HG03196 (cell line): ENCODE results near the gene MIA3.
A peak's percentile ranks its signal among the peaks of the same experiment; 100 is the strongest.
"Not testable (repeated sequence)": the region's sequence is repeated elsewhere in the genome, so short reads cannot be mapped to it uniquely, and the experiment has no call there.

Experiments used
- ATAC-seq: cut with Tn5 transposase; IDR thresholded peaks from one replicate; pipeline ENCODE4 v1.9.1; 2021; ENCODE audit not compliant: unreplicated experiment

MIA3 gene

DNA sequence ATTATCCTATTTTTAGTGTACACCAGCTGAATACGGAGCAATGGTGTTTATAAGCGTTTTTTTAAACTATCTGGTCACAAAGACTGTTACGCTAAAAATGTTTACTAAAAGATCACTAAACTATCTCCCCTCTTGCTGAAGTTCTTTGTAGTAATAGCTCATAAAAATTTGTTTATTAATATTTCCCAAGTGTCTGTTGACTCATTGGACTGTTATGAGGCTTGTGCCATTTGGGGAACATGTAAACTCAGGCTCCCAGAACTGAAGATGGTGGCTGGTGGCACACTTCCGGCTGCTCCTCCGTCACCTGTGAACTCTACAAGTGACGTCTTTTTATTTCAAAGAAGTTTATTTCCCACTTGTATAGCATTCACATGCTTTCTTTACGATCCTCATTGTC, 48.1 kb downstream of the MIA3 start:
- no peak for ATAC-seq

DNA sequence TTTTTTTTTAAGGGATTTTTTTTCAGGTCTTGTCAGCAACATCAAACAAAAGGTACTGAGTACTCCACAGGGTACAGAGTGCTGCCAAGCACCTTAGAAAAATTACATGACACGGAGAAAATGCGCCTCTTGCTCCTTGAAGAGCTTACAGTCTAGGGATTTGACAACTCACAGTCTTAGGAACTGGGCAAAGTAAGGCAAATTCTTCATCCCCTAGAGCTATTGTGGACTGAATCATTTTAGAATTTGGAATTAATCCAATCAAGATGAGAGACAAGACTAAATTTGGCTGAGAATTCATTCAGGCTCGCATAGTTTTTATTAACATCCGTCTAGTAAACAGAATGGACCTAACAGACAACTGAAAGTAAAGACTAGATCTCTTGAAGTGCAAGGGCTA, 50.3 kb downstream of the MIA3 start:
- ATAC-seq = not testable (repeated sequence)

DNA sequence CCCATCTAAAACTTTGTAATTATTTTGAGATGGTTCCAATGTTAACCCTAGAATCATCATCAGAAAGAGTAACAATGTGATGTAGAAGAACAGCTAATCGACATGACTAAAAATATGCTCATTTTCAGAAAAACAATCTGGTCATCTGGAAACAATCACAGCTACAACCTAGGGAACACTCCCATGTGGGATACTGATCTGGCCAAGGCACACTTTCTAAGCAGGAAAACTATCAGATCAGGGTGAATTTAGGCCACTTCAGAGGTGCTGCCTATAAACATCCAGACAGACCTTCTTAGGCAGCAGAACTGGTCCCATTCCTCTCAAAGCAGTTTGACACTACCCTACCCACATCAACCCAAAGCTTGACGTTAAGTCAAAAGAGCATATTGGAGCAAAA, 51.2 kb downstream of the MIA3 start:
- not testable (repeated sequence) for ATAC-seq

DNA sequence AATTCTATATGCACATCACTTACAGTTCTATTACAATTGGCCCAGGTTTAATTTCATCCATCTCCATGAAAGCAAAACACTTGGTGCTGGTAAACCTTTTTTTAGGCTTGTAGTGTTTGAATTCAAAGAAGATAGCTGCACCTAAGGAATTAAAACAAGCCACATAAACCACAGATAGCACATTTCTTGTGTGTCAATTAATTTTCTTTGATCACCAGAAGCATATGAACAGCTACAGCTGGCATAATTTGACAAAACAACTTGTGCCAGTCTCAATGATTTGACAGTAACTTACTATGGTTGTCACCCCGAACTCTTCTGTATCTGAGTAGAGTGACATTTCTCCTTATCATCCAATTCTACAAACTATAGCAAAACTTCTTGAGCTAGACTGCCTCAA, 52.2 kb downstream of the MIA3 start:
- no peak for ATAC-seq

DNA sequence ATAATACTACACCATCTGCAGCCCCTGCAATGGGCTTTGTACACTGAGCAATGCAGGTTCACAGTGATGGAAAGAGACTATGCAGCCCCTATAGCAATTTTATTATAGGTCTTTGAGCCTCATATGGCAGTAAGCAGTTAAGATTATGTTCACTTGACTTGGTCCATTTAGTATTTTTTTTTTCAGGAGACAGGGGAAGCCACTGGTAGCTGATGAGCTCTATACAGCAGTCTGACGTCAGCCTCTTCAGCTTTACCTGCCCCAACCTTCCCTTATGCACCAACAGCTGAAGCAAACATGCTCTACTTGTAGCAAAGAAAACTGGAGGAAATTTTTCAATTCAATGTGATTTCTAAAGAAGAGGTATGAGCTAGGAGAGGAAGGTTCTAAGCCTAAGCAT, 62.2 kb downstream of the MIA3 start:
- ATAC-seq = no peak

DNA sequence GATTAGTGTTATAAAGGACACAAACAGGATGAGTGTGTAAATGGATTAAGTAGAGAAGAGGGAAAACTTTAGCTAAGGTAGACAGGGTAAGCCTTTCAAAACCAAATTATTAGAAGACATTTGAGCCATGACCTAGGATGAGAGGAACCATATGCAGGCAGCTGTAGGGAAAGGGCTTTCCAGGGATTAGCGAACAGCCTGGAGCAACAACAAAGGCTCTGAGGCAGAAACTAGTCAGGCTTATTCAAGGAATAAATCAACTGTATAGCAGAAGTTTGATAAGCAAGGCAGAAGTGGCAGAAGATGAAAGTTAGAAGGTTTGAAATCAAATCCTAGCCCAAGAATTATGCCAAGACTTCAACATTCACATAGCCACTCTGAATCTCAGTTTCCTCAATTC, 73.1 kb downstream of the MIA3 start:
- no peak for ATAC-seq

DNA sequence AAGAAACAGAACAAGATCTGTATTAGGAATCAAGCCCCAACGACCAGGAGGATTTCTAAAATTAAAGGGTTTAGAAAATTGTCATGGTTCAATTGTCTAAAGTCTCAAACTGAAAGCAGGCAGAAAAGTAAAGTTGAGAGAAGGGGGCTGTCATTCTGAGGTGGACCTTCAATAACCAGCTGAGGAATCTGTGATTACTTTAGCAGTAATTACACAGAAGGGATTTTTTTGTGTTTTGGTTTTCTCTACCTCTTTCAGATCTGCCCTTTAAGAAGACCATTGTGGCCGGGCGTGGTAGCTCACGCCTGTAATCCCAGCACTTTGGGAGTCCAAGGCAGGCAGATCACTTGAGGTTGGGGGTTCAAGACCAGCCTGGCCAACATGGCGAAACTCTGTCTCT, 77.0 kb downstream of the MIA3 start:
- no peak for ATAC-seq

DNA sequence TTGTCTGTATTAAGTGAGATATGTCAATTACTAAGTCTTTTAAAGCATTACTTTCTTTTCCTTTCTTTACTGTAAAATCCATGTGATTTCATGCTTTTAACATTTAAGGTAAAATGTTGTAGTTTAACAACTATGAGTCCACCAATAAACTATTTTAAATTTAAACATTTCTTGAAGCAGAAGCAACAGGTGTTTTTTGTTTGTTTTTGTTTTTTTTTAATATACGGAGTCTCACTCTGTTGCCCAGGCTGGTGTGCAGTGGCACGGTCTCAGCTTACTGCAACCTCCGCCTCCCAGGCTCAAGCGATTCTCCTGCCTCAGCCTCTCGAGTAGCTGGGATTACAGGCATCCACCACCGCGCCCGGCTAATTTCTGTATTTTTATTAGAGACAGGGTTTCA, 78.8 kb downstream of the MIA3 start:
- no peak for ATAC-seq

DNA sequence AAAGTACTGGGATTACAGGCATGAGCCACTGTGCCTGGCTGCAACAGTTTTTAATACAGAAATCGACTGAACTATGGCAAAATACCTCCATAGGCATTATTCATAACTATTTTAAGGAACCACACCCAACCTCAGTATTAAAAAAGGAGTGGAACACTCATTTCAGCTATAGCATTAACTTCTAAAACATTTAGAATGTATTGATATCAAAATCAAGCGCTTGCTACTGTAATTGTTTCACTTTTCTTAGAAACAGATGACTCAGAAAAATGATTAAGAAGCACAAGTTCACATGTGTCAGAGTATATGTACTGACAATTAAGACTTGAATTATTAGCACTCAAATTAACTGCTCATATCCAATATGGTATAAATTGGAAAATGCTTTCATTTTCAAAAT, 79.3 kb downstream of the MIA3 start:
- no peak for ATAC-seq

DNA sequence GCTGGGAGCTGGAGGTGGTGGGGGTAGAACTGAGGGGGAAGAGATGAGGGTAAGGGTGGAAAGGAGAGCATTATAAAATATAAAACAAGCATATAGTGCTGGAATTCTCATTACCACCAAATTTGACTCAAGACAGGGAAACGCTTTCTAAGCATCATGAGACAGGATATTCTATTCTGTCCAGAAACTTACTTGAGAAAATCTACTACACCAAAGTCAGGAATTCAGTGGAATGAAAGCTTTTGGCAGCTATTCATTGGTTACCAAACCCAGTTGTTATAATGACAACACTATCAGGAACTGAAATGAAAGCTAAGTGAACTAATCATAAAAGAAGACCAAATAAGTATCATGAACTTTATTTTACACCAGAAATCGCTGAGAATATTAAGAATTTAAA, 79.9 kb downstream of the MIA3 start:
- no peak for ATAC-seq

DNA sequence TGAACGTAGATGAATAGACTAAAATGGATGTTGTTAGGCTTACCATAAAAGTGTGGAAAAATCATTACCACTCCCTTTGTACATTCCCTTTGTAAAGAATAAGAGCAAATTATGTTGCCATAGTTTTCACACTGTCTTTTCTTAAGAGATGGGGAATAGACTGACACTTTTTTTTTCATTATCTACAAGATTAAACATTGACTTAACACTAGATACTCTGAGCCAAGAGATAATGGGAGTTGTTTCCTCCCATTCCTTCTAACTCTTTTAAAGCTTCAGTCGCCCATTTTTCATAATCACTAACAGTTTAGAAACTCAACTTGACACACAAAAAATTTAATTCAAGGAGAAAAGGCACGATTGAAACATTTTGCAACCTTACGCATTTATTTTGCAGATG, 84.3 kb downstream of the MIA3 start:
- no peak for ATAC-seq

DNA sequence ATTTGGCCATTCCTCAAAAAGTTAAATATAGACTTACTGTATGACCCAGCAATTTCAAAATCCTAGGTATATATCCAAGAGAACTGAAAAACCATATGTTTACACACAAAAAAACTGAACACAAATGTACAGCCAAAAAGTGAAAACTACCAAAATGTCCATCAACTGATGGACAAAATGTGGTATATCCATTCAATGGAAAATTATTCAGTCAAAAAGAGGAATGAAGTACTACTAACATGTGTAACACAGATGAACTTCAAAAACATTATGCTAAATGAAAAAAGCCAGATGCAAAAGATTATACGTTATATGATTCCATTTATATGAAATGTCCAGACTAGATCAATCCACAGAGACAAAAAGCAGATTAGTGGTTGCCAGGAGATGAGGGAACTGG, 86.4 kb downstream of the MIA3 start:
- no peak for ATAC-seq

DNA sequence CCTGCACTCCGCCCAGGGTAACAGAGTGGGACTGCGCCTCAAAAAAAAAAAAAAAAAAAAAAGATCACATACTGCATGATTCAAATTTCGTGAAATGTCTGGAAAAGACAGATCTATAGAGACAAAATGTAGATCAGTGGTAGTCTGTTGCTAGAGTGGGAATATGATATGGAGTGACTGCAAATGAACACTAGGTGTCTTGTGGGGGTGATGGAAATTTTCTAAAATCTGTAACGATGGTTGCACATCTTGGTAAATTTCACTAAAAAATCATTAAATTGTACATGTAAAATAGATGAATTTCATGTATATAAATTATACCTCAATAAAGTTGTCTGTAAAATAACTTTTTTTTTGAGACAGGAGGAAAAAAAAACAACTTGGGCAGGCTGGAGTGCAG, 88.9 kb downstream of the MIA3 start:
- ATAC-seq = no peak

DNA sequence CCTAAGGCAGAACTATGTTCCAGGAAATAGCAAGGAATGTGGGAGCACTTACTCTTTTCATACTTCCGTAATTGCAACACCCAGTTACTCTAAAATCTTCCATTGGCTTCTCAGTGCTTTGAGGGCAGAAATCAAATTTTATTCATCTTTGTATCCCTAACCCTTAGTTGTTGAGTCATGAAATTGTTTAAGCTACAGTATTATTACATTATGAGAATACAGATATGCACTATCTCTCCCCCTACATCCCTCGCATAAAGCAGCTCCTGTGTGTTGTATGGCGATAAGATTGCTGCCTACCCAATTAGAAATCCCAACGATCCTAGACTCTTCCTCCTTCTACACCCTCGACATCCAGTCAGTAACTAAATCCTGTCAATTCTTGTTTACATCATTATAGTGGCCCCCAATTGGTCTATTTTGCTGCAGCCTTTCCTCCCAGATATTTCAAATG, 91.8 kb downstream of the MIA3 start:
- no peak for ATAC-seq

DNA sequence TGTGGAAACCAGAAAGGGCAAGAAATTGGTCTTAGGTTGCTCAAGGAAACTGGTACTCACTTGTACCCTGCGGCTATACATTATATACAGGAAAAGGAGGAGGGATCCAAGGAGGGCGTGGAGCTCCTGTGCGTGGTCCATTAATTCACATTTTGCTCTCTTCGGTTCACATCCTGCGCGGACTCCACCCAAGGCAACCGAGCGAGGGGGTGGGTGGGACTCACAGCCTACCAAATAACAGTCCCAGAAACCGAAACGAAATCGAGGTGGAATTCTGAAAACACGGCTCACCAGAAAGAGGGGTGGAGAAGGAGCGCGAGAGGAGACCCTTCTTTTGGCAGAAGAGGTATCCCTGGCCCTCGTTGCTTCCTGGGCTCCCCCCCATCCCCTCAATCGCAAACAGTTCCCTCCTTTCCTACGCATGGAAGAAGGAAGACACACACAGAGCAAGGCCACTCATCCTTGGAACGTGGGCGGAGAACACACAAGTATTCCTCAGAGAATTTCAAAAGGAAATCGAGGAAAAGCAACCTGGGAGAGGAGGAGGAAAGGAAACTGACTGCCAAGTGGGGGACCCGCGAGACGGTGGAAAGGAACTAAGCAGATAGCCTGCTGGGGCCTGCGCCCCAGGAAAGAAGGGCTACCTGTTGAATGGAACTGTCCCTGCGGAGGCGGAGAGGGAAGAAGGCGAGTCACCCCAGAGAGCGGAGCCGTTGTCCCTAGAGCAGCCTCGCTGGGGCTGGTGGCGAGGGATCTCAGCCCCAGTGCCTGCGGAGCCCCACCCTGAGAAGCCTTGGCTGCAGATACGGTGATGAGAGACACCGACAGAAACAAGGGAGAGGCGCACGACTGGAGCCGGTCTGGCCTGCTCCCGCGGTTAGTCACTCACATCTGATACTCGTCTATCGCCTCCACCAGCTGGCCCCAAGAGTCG, 93.7 kb downstream of the MIA3 start:
- ATAC-seq = peak; percentile 33

DNA sequence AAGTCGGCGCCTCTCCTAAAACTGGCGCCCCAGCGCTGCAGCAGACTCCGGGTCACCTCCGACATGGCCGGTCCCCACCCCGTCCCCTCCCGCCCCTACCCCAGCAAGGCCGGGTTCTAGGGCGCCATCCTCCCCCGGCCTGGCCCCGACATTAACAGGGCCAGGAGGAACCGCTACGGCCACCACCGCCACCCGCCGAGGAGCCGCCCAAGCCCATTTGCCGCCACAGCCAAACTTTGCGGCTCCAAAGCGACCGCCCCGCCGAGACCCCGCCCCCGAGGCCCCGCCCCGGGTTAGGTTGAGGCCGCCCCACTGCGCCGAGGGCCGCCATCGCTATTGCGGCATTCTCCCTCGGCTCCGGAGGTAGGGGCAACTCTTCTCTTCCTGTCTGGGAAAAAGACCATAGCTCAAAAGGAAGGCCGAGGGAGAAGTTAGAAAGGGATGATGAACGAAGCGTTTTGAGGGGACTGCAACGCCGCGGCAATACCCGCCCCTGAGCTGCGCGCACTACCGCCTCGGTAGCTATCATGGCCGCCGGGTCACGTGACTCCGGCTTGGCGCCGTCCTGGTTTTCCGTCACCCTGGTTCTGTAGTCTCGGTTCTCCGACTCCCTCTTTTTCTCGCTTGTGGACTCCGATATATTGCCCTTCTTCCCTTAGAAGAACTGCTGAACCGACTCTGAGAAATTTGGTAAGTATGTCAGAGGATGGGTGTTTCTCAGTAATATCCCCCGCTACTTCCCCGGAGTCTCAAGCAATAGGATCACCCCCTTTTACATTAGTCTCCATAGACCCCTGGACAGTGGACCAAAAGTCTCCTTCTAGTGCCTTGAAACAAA, 94.6 kb downstream of the MIA3 start, which contains the start of the genes AIDA and BROX:
TSS of gene AIDA (minus strand) at position 239 of the 838 bp plus-strand sequence. CDS start at position 65, 174 bp downstream.
TSS of gene BROX (plus strand) at position 312 of the 838 bp plus-strand sequence. CDS start 3,136 bp downstream, outside the sequence.
- peak; percentile 72 for ATAC-seq

DNA sequence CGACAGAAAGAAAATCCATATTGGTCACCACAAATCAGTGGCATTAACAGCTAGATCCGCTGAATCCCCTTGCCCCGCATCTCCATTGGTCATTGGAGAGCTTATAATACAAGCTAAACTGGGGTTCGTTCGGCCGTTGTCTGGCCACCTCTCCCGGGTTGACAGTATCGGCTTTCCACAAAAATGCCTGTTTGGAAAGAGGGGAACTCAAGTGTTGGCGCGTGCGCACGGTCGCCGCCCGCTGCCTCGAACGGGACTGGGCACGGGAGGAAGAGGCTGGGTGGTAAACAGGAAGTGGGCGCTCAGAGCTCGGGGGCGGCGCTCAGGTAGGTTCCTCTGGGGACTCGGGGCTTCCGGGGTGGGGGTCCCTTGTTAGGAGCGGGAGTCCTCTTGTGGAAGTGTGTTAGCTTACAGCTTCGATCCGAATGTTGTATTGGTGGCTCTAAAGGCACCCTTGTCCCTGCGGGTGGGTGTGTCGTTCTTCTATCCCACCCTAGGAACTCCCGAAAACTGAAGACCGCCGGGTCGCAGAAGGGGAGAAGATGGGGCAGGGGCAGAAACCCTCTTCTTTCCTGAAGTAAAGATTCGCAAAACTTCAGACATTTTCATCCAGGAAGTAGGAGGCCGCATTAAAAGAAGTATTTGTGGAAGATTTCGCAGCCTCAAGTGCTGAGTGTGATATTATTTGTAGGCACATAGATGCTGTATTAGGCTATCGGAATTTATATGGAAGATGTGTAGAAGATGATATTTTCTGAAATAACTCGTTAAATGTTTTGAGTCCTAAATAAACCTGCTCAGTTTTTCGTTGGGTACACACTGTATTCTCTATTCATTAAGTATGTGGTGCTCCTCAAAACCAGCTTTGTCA, 95.4 kb downstream of the MIA3 start:
- ATAC-seq = peak; percentile 70

DNA sequence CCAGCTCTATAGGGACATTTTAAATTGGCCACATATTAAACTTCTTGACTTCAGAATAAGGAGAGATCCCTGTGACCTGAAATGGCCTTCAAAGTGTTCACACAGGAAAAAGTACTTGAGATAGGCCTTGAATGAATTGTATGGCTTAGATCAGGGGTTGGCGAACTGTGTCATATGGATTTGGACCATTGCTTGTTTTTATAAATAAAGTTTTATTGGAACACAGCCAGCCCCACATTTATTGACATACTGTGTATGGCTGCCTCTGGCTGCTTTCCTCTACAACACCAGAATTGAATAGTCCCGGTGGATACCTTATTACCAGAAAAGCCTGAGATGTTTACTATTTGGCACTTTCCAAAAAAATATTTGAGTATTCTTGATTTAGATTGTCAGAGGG, 98.5 kb downstream of the MIA3 start:
- no peak for ATAC-seq
